RWPE2 (cell line): ENCODE data around the gene LCN6.

Experiments
- ATAC-seq: fragments of 200-7000 bp; cut with Tn5 transposase; 3 replicates; pipeline ENCODE4 v1.9.1; 2021; ENCODE audit warnings: low read depth
- DNase-seq: peaks from one replicate; pipeline ENCODE4 v3.0.0-alpha.2; 2020; ENCODE audit warnings: low spot score
- H3K27ac ChIP-seq: fragments of 450-650 bp; 2 replicates; pipeline ENCODE4 v1.5.1; 2017; ENCODE audit warnings: mild to moderate bottlenecking; ENCODE audit not compliant: poor library complexity, severe bottlenecking
- H3K27me3 ChIP-seq: fragments of 250-450 bp; sonication (Bioruptor Pico); 2 replicates; pipeline ENCODE4 v1.5.1; 2021; ENCODE audit warnings: mild to moderate bottlenecking, moderate library complexity; ENCODE audit not compliant: insufficient read depth, poor library complexity, severe bottlenecking
- H3K36me3 ChIP-seq: fragments of 250-450 bp; sonication (Bioruptor Pico); 2 replicates; pipeline ENCODE4 v1.5.1; 2020; ENCODE audit warnings: low read depth, mild to moderate bottlenecking, moderate library complexity
- H3K4me1 ChIP-seq: fragments of 250-450 bp; sonication (Bioruptor Pico); 2 replicates; pipeline ENCODE4 v1.5.1; 2021; ENCODE audit warnings: mild to moderate bottlenecking, moderate library complexity; ENCODE audit not compliant: insufficient read depth, poor library complexity, severe bottlenecking
- H3K4me3 ChIP-seq: fragments of 250-450 bp; sonication (Bioruptor Pico); 2 replicates; pipeline ENCODE4 v1.5.1; 2021; ENCODE audit warnings: mild to moderate bottlenecking, moderate library complexity; ENCODE audit not compliant: severe bottlenecking
- H3K9me3 ChIP-seq: fragments of 250-450 bp; sonication (Bioruptor Pico); 2 replicates; pipeline ENCODE4 v1.5.1; 2021; ENCODE audit warnings: mild to moderate bottlenecking, moderate library complexity; ENCODE audit not compliant: severe bottlenecking
- TF ChIP-seq, protein P1 (sequence below): fragments of 450-650 bp; IDR thresholded peaks from one replicate; pipeline ENCODE4 v1.5.1; 2017; ENCODE audit warnings: mild to moderate bottlenecking, moderate library complexity; ENCODE audit not compliant: poor library complexity, severe bottlenecking

The LCN6 gene

DNA sequence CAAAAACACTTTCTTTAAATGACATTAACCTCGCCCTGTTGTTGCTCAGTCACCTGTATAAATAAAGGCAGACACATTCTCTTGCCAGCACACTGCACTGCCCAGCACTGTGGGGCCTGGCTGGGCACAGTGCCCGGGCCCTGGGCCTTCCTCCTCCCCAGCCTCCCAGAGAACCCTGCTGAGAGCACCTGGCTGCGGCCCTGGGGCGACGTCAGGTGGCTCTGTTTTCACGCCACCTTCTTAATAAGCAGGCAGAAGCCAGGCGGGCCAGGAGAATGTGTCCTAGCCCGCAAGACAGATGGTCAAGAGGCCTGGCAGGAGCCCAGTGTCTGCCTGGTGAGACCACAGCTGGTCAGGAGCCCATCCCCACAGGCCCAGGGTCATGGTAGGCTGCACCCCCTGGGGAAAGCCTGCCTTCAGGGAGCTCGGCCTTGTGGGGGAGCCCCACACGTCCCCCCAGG is 52.9 kb downstream of the LCN6 start:
- Histone ChIP-seq H3K36me3 (no peaks in the 10 kb centered on the region), H3K9me3 (no peaks in the 10 kb centered on the region), H3K27me3 (no peaks in the 10 kb centered on the region), H3K27ac (no peak overlapping the region), H3K4me3 (no peak overlapping the region), H3K4me1 (peaks cover 14% of the 10 kb centered on the region)
- TF ChIP-seq, protein P1, sequence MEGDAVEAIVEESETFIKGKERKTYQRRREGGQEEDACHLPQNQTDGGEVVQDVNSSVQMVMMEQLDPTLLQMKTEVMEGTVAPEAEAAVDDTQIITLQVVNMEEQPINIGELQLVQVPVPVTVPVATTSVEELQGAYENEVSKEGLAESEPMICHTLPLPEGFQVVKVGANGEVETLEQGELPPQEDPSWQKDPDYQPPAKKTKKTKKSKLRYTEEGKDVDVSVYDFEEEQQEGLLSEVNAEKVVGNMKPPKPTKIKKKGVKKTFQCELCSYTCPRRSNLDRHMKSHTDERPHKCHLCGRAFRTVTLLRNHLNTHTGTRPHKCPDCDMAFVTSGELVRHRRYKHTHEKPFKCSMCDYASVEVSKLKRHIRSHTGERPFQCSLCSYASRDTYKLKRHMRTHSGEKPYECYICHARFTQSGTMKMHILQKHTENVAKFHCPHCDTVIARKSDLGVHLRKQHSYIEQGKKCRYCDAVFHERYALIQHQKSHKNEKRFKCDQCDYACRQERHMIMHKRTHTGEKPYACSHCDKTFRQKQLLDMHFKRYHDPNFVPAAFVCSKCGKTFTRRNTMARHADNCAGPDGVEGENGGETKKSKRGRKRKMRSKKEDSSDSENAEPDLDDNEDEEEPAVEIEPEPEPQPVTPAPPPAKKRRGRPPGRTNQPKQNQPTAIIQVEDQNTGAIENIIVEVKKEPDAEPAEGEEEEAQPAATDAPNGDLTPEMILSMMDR = no peak
- DNase-seq (no peak), ATAC-seq (peak; percentile 34; the same call in 2 of the 3 replicates)

DNA sequence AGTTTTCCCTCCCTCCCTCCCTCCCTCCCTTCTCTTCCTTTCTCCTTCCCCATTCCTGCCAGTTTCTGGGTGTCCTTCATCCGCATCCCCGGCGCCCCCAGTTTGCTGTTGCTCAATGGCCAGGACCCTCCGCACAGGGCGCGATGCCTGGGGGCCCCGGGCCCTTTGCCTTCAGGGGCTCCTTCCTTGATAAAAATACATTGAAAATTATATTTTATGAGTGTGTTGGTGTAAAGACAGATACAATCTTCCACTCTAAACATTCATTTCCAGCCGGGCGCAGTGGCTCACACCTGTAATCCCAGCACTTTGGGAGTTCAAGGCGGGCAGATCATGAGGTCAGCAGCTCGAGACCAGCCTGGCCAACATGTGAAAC is 53.5 kb downstream of the LCN6 start:
- Histone ChIP-seq H3K4me3 (no peak overlapping the region), H3K27ac (no peak overlapping the region), H3K4me1 (peaks cover 14% of the 10 kb centered on the region), H3K9me3 (no peaks in the 10 kb centered on the region), H3K27me3 (no peaks in the 10 kb centered on the region), H3K36me3 (no peaks in the 10 kb centered on the region)
- ATAC-seq (no peak), DNase-seq (no peak)
- TF ChIP-seq, protein P1 = no peak

DNA sequence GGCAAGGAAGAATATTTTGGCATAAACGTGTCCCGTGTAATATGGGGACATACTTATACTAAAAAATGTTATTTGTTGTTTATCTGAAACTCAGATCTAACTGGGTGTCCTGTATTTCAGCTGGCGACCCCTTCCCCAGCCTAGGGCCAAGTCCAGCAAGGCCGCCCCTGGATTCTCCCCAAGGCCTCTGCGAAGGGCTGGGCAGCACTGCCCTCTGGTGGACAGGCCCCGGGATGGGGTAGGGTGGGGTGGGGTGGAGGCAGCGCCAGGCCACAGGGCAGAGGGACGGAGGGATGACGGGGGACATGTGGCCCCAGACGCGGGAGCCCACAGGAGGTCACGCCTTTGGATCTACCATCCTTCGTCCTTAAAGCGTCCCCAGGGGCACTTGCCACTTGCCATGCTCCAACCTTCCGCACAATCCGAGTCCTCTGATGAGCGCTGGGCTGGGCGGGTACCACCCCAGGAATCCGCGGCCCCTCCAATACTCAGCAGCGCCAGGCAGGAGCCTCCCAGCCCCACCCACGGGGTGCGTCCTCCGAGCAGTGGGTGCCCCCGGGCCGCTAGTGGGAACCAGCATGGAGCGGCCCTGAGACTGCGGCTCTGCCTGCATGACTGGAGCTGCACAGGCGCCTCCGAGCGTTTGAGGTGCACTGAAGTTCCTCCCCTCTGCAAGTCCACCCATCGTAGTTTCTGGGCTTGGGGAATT is 54.0 kb downstream of the LCN6 start:
- DNase-seq (no peak), ATAC-seq (peak; percentile 44)
- Histone ChIP-seq H3K36me3 (no peaks in the 10 kb centered on the region), H3K27ac (no peak overlapping the region), H3K27me3 (no peaks in the 10 kb centered on the region), H3K4me1 (peaks cover 14% of the 10 kb centered on the region), H3K9me3 (no peaks in the 10 kb centered on the region), H3K4me3 (no peak overlapping the region)
- TF ChIP-seq, protein P1 = peak; percentile 68
